NB4 (cell line): ENCODE measurements around the gene PTPN9.

Source experiments
- MAX ChIP-seq: IDR thresholded peaks from 2 replicates; pipeline ENCODE4 v1.6.1; 2011; ENCODE audit warnings: low read depth, low read length
- POLR2A ChIP-seq: IDR thresholded peaks from 2 replicates; pipeline ENCODE4 v1.6.1; 2011; ENCODE audit warnings: mild to moderate bottlenecking; ENCODE audit not compliant: insufficient read length; ENCODE audit errors: extremely low read depth
- TF ChIP-seq, protein P1 (sequence below): IDR thresholded peaks from one replicate; pipeline ENCODE4 v1.5.1; 2012; ENCODE audit warnings: low read depth, low read length

DNA sequence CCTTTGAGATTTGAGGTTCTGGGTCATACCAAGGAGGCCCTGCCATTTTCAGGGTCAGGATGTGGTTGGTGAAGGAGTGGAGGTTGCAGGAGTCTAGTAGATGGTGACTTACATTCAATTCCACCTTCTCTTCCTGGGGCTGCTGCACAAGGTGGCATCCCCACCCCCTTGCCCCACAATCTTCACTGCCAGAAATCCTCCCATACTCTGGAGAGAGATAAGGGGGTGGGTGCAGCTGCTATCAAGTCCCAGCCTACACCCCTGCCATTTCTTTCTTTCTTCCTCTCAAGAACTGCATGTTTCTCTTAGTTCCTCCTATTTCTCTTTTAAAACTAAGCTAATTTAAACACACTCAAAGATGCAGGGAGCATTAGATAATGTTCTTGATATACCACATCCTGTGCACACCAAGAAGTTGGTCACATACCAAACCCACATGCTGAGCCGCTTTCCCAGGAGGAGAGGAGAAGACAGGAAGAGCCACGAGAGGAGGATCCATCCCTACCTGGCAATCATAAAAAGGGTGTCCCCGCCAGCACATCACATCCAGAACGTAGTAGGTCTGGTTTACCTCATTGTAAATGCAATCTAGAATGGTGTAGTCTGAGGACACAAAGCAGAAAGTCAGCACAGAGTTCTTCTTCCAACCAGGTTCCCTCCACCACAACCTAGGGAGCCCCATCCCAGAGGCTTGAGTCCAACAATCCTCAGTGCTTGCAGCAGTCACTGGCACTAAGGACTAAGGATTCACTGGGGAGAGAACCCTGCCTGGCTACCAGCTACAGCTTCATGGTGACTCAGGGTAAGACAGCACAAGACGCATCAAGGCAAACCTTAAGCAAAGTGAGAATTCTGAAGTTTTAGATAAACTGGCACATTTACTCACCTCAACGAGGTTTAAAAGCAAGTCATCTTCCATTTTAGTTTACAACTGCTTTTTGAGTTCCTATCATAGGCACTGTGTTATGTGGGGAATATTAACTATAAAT lies 27.9 kb upstream of the PTPN9 start:
- TF ChIP-seq, protein P1, sequence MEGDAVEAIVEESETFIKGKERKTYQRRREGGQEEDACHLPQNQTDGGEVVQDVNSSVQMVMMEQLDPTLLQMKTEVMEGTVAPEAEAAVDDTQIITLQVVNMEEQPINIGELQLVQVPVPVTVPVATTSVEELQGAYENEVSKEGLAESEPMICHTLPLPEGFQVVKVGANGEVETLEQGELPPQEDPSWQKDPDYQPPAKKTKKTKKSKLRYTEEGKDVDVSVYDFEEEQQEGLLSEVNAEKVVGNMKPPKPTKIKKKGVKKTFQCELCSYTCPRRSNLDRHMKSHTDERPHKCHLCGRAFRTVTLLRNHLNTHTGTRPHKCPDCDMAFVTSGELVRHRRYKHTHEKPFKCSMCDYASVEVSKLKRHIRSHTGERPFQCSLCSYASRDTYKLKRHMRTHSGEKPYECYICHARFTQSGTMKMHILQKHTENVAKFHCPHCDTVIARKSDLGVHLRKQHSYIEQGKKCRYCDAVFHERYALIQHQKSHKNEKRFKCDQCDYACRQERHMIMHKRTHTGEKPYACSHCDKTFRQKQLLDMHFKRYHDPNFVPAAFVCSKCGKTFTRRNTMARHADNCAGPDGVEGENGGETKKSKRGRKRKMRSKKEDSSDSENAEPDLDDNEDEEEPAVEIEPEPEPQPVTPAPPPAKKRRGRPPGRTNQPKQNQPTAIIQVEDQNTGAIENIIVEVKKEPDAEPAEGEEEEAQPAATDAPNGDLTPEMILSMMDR = no peak
- TF ChIP-seq POLR2A = no peak
- no peak for TF ChIP-seq MAX
